Adrenal gland (tissue), 5 donors: Measurements from ENCODE around the gene ANAPC2.

Experiments
- CTCF ChIP-seq, 6 experiments: fragments of 450-650 bp in 4 of 6; fragments of 200-600 bp in 2 of 6; sonication (generic) in 1 of 6; IDR thresholded peaks; 1 replicate in 5 of 6; 2 replicates in 1 of 6; pipeline versions ENCODE4 v1.5.1 to v1.8.0; 2016 to 2021; ENCODE audit warnings: antibody characterized with exemption in 6 of 6, mild to moderate bottlenecking in 2 of 6, moderate library complexity in 1 of 6
- POLR2A ChIP-seq, 2 donors: fragments of 450-650 bp; IDR thresholded peaks; one replicate each; pipeline ENCODE4 v1.6.1; 2017; ENCODE audit warnings: antibody characterized with exemption in 2 of 2, mild to moderate bottlenecking in 2 of 2, moderate library complexity in 1 of 2
- donor health status: DM: no; HTN: no; CAD: no.

- TF ChIP-seq CTCF (IDR thresholded peaks at IDR 0.05) (no peak), POLR2A (IDR thresholded peaks at IDR 0.05) (no peak)
These were observed 47.1 kb downstream of the ANAPC2 start for GRCh38 chr9:137141050-137141810.
